NT2/D1 (cell line): Measurements from ENCODE around the gene SH3BGR.

ENCODE experiments used
- SUZ12 ChIP-seq: IDR thresholded peaks from 2 replicates; pipeline ENCODE4 v1.6.1; 2011; ENCODE audit not compliant: insufficient read length, insufficient read depth; ENCODE audit errors: extremely low read depth
- YY1 ChIP-seq: IDR thresholded peaks from 2 replicates; pipeline ENCODE4 v1.6.1; 2011; ENCODE audit not compliant: insufficient read length, insufficient read depth
- ZNF274 ChIP-seq: IDR thresholded peaks from 2 replicates; pipeline ENCODE4 v1.6.1; 2011; ENCODE audit warnings: mild to moderate bottlenecking, low read depth, low read length

DNA sequence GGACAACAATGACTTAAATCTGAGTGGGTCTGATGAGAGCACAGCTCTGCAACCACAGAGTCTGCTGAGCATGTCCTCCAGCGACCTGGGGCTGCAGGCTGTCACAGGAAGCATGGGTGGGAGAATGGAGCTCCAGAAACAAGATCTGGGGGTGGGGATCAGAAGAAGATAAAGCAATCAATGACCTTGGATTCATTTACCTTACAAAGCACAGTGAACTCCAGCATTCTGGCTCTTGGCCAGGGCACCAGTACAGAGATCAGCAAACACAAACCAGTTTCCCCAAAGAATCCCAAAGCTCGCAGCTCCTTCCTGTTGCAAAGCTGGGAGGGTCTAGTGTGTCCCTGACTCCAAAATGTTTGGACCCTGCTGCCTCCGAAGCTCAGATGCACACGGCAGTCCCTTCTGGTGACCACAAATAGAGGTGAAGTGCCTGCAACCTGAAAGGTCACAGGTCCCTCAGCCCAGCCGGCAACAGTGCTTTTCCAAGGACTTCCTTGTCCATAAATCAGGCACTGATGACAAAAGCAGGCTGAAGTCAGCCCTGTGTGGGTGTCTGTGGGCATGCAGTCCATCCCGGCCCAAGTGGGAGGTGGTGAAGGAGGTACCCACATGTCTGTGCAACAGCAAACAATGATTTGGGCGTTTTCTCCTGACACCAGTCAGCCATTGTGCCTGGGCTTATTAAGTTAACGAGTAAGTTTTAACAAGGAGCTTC lies 76.1 kb downstream of the SH3BGR start:
- TF ChIP-seq ZNF274 (no peak), YY1 (no peak), SUZ12 (no peak)
